Endodermal cell (in vitro differentiated cells): ENCODE data around the gene CPM. TPM values are rescaled to one million over a fixed set of nuclear protein-coding genes. Genes with fewer than 3 reads are reported as not detected.

ENCODE experiments used
- DNase-seq: peaks from one replicate; pipeline ENCODE4 v3.0.0-alpha.2; 2017
- H3K27ac ChIP-seq: 2 replicates; pipeline ENCODE4 v1.5.1; 2013; ENCODE audit warnings: mild to moderate bottlenecking, low read depth, low read length, moderate library complexity
- H3K27me3 ChIP-seq: 2 replicates; pipeline ENCODE4 v1.6.1; 2013; ENCODE audit warnings: mild to moderate bottlenecking, low read length, moderate library complexity; ENCODE audit not compliant: insufficient read depth, control insufficient read depth, poor library complexity, severe bottlenecking
- H3K36me3 ChIP-seq: 2 replicates; pipeline ENCODE4 v1.7.0; 2013; ENCODE audit warnings: mild to moderate bottlenecking, low read length, moderate library complexity; ENCODE audit not compliant: control insufficient read depth, insufficient read depth
- H3K4me1 ChIP-seq: one replicate; pipeline ENCODE4 v1.7.0; 2013; ENCODE audit warnings: low read length; ENCODE audit not compliant: control insufficient read depth, insufficient read depth
- H3K4me3 ChIP-seq: 2 replicates; pipeline ENCODE4 v1.5.1; 2013; ENCODE audit warnings: mild to moderate bottlenecking, low read length, moderate library complexity
- H3K9ac ChIP-seq: 2 replicates; pipeline ENCODE4 v1.6.1; 2013; ENCODE audit warnings: mild to moderate bottlenecking, low read length, moderate library complexity; ENCODE audit not compliant: poor library complexity, severe bottlenecking; ENCODE audit errors: extremely low read depth
- H3K9me3 ChIP-seq: 2 replicates; pipeline ENCODE4 v1.6.1; 2013; ENCODE audit warnings: mild to moderate bottlenecking, low read length, moderate library complexity; ENCODE audit not compliant: control insufficient read depth
- H3K27ac Mint-ChIP-seq: 2 replicates; pipeline ENCODE4 v1.8.0; 2020; ENCODE audit warnings: mixed read lengths
- H3K27me3 Mint-ChIP-seq: 2 replicates; pipeline ENCODE4 v1.8.0; 2021; ENCODE audit warnings: mild to moderate bottlenecking, mixed read lengths; ENCODE audit not compliant: insufficient read depth
- H3K36me3 Mint-ChIP-seq: 2 replicates; pipeline ENCODE4 v1.8.0; 2020; ENCODE audit warnings: low read depth, mixed read lengths
- H3K4me1 Mint-ChIP-seq: 2 replicates; pipeline ENCODE4 v1.8.0; 2020; ENCODE audit warnings: mixed read lengths
- H3K4me3 Mint-ChIP-seq: 2 replicates; pipeline ENCODE4 v1.8.0; 2020; ENCODE audit warnings: mild to moderate bottlenecking, moderate library complexity, mixed read lengths
- H3K9me3 Mint-ChIP-seq: 2 replicates; pipeline ENCODE4 v1.8.0; 2020; ENCODE audit warnings: mild to moderate bottlenecking, mixed read lengths
- WGBS, 2 experiments: methylation state at CpG; one replicate each; pipeline versions ENCODE4 v1.1.5 to v1.1.7; 2013; ENCODE audit warnings: missing lambda C conversion rate in 2 of 2, mixed read lengths in 1 of 2; ENCODE audit not compliant: insufficient coverage in 1 of 2, insufficient read length in 1 of 2; 5-methylcytosine and 5-hydroxymethylcytosine counted together
- total RNA-seq, 2 donors: library from RNA; stranded (reverse); fragmentation: NEBNext Ultra II Directional in 1 of 2; extraction: Animal tissue kit (Norgen Biotek cat#: 25700) in 1 of 2; gene quantifications; 2 replicates in 1 of 2; 3 replicates in 1 of 2; pipeline ENCODE4 v1.2.1, GENCODE V29; 2021
- TF ChIP-seq, protein P1 (sequence below): fragments of 200-600 bp; sonication (generic); conservative IDR thresholded peaks from 2 replicates; pipeline ENCODE4 v1.5.0; 2021; ENCODE audit warnings: antibody characterized with exemption, mild to moderate bottlenecking

CPM gene
- total RNA-seq, 2 donors from 2014 or later = 0.80 to 0.86 TPM

DNA sequence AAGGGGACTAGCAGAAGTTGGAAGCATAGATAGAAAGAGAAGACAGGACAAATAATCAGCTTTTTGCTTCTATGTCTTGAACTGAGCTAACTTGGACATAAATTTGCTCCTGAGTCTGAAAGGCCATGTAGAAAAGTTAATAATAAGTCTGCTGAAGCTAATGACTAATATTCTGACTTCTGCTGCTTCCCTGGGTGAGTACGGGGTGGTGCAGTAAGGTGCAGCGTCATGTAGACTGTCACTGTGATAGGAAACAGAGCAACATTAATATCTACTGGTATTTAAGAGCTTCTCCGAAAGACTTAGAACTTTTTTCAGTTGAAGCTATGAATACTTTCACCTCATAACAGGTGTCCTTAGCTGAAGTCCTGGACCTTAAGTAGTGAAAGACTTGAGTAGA is 34.1 kb upstream of the CPM start:
- no peaks in the 10 kb centered on the region for H3K36me3 Mint-ChIP-seq

DNA sequence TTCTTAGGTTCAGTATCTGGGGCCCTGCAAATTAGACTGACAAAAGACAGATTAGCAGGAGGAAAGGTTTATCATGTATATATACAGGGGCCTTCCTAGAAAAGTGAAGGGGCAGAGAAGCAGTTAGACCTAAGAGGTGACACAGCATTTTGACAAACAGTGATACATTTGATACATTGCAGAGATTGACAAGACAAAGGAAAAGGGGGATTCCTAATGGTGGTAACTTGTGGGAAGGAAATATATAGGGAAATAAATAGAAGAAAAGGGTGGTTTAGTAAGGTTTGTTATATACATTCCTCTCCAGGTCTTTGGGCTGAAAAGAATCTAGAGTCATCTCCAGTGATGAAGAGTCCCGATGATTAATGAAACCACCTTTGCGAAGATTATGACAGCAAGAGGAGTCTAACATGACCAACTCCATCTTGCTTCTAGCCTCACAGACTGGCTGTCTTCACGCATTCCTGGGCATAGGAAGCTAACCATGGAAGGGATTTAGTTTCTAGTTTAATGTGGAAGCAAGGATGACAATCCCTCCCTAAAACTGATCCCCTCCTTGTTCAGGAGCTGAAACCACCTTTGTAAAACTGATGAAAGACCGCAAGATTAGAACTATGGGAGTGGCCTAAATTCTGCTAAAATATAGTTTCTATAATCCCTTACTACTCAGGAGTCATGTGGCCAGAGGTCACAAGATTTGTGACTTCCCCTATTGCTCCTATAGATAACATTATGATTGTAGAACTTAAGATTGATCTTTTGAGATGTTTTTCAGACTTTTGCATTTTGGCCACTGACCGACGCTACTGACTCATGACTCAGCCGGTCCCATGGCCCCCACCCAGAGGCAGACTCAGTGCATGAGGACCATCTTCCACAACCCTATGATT is 31.1 kb upstream of the CPM start:
- H3K27me3 ChIP-seq = no peaks in the 10 kb centered on the region
- no peaks in the 10 kb centered on the region for H3K36me3 Mint-ChIP-seq
- 95% methylated on average over 3 to 7 of the region's 7 CpGs for WGBS, 2 experiments
- peaks cover 8% of the 10 kb centered on the region for H3K9me3 Mint-ChIP-seq
- no peak overlapping the region for H3K27ac Mint-ChIP-seq
- no peak overlapping the region for H3K9ac ChIP-seq
- H3K27ac ChIP-seq = no peak overlapping the region
- TF ChIP-seq, protein P1, sequence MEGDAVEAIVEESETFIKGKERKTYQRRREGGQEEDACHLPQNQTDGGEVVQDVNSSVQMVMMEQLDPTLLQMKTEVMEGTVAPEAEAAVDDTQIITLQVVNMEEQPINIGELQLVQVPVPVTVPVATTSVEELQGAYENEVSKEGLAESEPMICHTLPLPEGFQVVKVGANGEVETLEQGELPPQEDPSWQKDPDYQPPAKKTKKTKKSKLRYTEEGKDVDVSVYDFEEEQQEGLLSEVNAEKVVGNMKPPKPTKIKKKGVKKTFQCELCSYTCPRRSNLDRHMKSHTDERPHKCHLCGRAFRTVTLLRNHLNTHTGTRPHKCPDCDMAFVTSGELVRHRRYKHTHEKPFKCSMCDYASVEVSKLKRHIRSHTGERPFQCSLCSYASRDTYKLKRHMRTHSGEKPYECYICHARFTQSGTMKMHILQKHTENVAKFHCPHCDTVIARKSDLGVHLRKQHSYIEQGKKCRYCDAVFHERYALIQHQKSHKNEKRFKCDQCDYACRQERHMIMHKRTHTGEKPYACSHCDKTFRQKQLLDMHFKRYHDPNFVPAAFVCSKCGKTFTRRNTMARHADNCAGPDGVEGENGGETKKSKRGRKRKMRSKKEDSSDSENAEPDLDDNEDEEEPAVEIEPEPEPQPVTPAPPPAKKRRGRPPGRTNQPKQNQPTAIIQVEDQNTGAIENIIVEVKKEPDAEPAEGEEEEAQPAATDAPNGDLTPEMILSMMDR = no peak
- peaks cover 2% of the 10 kb centered on the region for H3K27me3 Mint-ChIP-seq
- H3K4me1 Mint-ChIP-seq = no peaks in the 10 kb centered on the region
- no peak for DNase-seq
- H3K36me3 ChIP-seq = no peaks in the 10 kb centered on the region
- H3K9me3 ChIP-seq = no peaks in the 10 kb centered on the region
- H3K4me1 ChIP-seq = no peaks in the 10 kb centered on the region
- no peak overlapping the region for H3K4me3 Mint-ChIP-seq
- H3K4me3 ChIP-seq = no peak overlapping the region

More for the DNA sequence above, 34.1 kb upstream of the CPM start:
- no peak overlapping the region for H3K4me3 Mint-ChIP-seq
- WGBS, 2 experiments = 77 to 94% methylated on average over 2 to 3 of the region's 3 CpGs
- Histone ChIP-seq H3K27me3 (no peaks in the 10 kb centered on the region), H3K4me1 (no peaks in the 10 kb centered on the region), H3K27ac (no peak overlapping the region), H3K9me3 (no peaks in the 10 kb centered on the region), H3K4me3 (no peak overlapping the region), H3K9ac (no peak overlapping the region), H3K36me3 (no peaks in the 10 kb centered on the region)
- no peak for DNase-seq
- H3K27me3 Mint-ChIP-seq = no peaks in the 10 kb centered on the region
- no peak overlapping the region for H3K27ac Mint-ChIP-seq
- no peaks in the 10 kb centered on the region for H3K4me1 Mint-ChIP-seq
- TF ChIP-seq, protein P1 = no peak
- H3K9me3 Mint-ChIP-seq = peaks cover 8% of the 10 kb centered on the region

DNA sequence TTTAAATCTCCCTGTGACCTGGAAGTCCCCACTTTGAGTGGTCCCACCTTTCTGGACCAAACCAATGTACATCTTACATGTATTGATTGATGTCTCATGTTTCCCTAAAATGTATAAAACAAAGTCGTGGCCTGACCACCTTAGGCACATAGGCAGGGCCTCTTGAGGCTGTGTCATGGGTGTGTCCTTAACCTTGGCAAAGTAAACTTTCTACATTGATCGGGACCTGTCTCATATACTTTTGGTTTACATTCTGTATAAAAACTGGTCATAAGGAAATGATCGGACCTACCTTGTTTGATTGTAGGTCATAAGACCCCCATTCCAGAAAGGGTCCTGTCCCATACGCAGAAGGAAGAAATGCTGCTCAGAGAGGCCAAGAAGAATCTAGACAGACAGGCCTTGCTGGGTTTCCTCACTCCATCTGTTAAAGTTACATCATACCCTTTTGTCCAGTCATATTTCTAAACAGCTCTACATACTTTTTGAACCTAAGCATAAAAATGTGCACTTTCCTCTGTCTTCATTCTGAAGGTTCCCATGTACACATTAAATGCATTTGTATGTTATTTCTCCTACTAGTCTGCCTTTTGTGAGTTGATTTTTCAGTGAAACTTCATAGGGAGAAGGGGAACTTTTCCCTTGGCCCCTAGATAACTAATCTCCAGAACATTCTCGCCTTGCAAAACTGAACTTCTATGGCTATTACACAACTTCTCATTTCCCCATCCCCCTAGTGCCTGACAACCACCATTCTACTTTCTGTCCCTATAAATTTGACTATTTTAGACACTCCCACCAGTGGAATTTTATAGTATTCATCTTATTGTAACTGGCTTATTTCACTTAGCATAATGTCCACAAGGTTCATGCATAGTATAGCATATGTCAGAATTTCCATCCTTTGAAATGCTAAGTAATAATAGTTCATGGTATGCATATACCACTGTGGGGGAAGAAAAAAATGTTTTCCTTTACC is 30.2 kb upstream of the CPM start:
- Histone ChIP-seq H3K4me3 (no peak overlapping the region), H3K27ac (no peak overlapping the region), H3K4me1 (no peaks in the 10 kb centered on the region), H3K27me3 (no peaks in the 10 kb centered on the region), H3K9me3 (no peaks in the 10 kb centered on the region), H3K36me3 (no peaks in the 10 kb centered on the region), H3K9ac (no peak overlapping the region)
- no peak overlapping the region for H3K27ac Mint-ChIP-seq
- no peaks in the 10 kb centered on the region for H3K36me3 Mint-ChIP-seq
- H3K4me1 Mint-ChIP-seq = no peaks in the 10 kb centered on the region
- no peak for DNase-seq
- 90 to 92% methylated on average over 4 to 5 of the region's 5 CpGs for WGBS, 2 experiments
- H3K4me3 Mint-ChIP-seq = no peak overlapping the region
- peaks cover 2% of the 10 kb centered on the region for H3K27me3 Mint-ChIP-seq
- TF ChIP-seq, protein P1 = no peak
- H3K9me3 Mint-ChIP-seq = peaks cover 10% of the 10 kb centered on the region
